ENCODE data around the gene LDLRAD4.

LDLRAD4 gene

GRCh38 chr18:13620206-13620672 lies 401.7 kb downstream of the LDLRAD4 start:
- DNase-seq (ENCODE audit: low read depth): no peak

GRCh38 chr18:13620818-13621445 lies 402.4 kb downstream of the LDLRAD4 start:
- no peak for TF ChIP-seq CTCF (IDR thresholded peaks at IDR 0.05; ENCODE audit: low read depth, low read length, missing control alignments)
- in situ Hi-C loops (cut with HindIII; ENCODE audit: low sequenced_read_pairs): no loop called here
- H3K4me3 ChIP-seq (ENCODE audit: low read depth, low read length): no peak overlapping the region
- DNase-seq (ENCODE audit: low read depth): no peak

More at GRCh38 chr18:13620206-13620672, 401.7 kb downstream of the LDLRAD4 start:
- TF ChIP-seq CTCF (IDR thresholded peaks at IDR 0.05; ENCODE audit: low read depth, low read length, missing control alignments): no peak
- H3K4me3 ChIP-seq (ENCODE audit: low read depth, low read length): no peak overlapping the region
- in situ Hi-C loops (cut with HindIII; ENCODE audit: low sequenced_read_pairs): no loop called here

- H3K4me3 ChIP-seq (ENCODE audit: low read depth, low read length): no peak overlapping the region
- DNase-seq (ENCODE audit: low read depth): no peak
- in situ Hi-C loops (cut with HindIII; ENCODE audit: low sequenced_read_pairs): no loop called here
- no peak for TF ChIP-seq CTCF (IDR thresholded peaks at IDR 0.05; ENCODE audit: low read depth, low read length, missing control alignments)
Observed at GRCh38 chr18:13621446-13621849, 402.9 kb downstream of the LDLRAD4 start.

- in situ Hi-C loops (cut with HindIII; ENCODE audit: low sequenced_read_pairs): no loop called here
- DNase-seq (ENCODE audit: low read depth): no peak
- TF ChIP-seq CTCF (IDR thresholded peaks at IDR 0.05; ENCODE audit: low read depth, low read length, missing control alignments): no peak
- H3K4me3 ChIP-seq (ENCODE audit: low read depth, low read length): no peak overlapping the region
Observed at GRCh38 chr18:13621886-13622619, 403.5 kb downstream of the LDLRAD4 start.

- TF ChIP-seq CTCF (IDR thresholded peaks at IDR 0.05; ENCODE audit: low read depth, low read length, missing control alignments): no peak
- no peak for DNase-seq (ENCODE audit: low read depth)
- no peak overlapping the region for H3K4me3 ChIP-seq (ENCODE audit: low read depth, low read length)
- in situ Hi-C loops (cut with HindIII; ENCODE audit: low sequenced_read_pairs): no loop called here
Observed at GRCh38 chr18:13622751-13623150, 404.2 kb downstream of the LDLRAD4 start.

GRCh38 chr18:13623348-13623747 lies 404.8 kb downstream of the LDLRAD4 start:
- DNase-seq (ENCODE audit: low read depth): no peak
- in situ Hi-C loops (cut with HindIII; ENCODE audit: low sequenced_read_pairs): no loop called here
- TF ChIP-seq CTCF (IDR thresholded peaks at IDR 0.05; ENCODE audit: low read depth, low read length, missing control alignments): no peak
- H3K4me3 ChIP-seq (ENCODE audit: low read depth, low read length): no peak overlapping the region

Data from astrocyte of the cerebellum (primary cell).